Activated naive CD8-positive, alpha-beta T cell treated with anti-CD3 and anti-CD28 coated beads, Interleukin-2, amount 10 ng/mL, durations not matched to agents 7 days and 5 days (primary cell): ENCODE results near the gene TBC1D3K. TPM values are rescaled to one million over a fixed set of nuclear protein-coding genes. Genes with fewer than 3 reads are reported as not detected.
"Not testable (repeated sequence)": the region's sequence is repeated elsewhere in the genome, so short reads cannot be mapped to it uniquely, and the experiment has no call there.

Experiments used
- ATAC-seq: fragments of 150-1000 bp; cut with Tn5 transposase; one replicate; pipeline ENCODE4 v1.10.0; 2021; ENCODE audit warnings: low read depth, moderate library complexity
- POLR2A ChIA-PET: fragments of 350-600 bp; sonication (Branson Sonifier 250); formaldehyde crosslinking; loops from one replicate; lab custom pipeline; 2021; ENCODE audit warnings: antibody characterized with exemption; lab: Charles Lee
- DNase-seq: peaks from one replicate; pipeline ENCODE4 v3.0.0; 2021
- H3K27ac Mint-ChIP-seq: one replicate; pipeline ENCODE4 v1.8.0; 2022; ENCODE audit warnings: mild to moderate bottlenecking, mixed read lengths
- H3K27me3 Mint-ChIP-seq: one replicate; pipeline ENCODE4 v1.8.0; 2022; ENCODE audit warnings: mild to moderate bottlenecking, moderate library complexity, mixed read lengths
- H3K36me3 Mint-ChIP-seq: one replicate; pipeline ENCODE4 v1.8.0; 2021; ENCODE audit warnings: mild to moderate bottlenecking, mixed read lengths
- H3K4me1 Mint-ChIP-seq: one replicate; pipeline ENCODE4 v1.8.0; 2021; ENCODE audit warnings: mixed read lengths
- H3K4me3 Mint-ChIP-seq: one replicate; pipeline ENCODE4 v1.8.0; 2022; ENCODE audit warnings: mild to moderate bottlenecking, moderate library complexity, mixed read lengths
- H3K9me3 Mint-ChIP-seq: one replicate; pipeline ENCODE4 v1.8.0; 2021; ENCODE audit warnings: mixed read lengths
- total RNA-seq, 2 experiments: library from RNA; stranded (reverse); gene quantifications; one replicate each; pipeline ENCODE4 v1.2.3, GENCODE V29; 2021

TBC1D3K gene
- total RNA-seq, result not detected

GRCh38 chr17:37924115-37924514 lies at the start of gene TBC1D3K:
Gene TBC1D3K, plus strand, starts transcription at chr17:37924415. Its CDS starts 1,585 bp downstream, at chr17:37926000.
- H3K9me3 Mint-ChIP-seq, H3K27ac Mint-ChIP-seq, H3K27me3 Mint-ChIP-seq, ATAC-seq, H3K36me3 Mint-ChIP-seq, DNase-seq, POLR2A ChIA-PET, H3K4me3 Mint-ChIP-seq, H3K4me1 Mint-ChIP-seq: not testable (repeated sequence)

GRCh38 chr17:37884516-37884915 lies 39.7 kb upstream of the TBC1D3K start:
- POLR2A ChIA-PET, result no interaction called here
- H3K27ac Mint-ChIP-seq, result no peak overlapping the region
- peaks cover 25% of the 10 kb centered on the region for H3K27me3 Mint-ChIP-seq
- H3K36me3 Mint-ChIP-seq, result no peaks in the 10 kb centered on the region
- H3K4me3 Mint-ChIP-seq, result peak overlapping the region; percentile 30
- DNase-seq (no peak), ATAC-seq (no peak)
- peaks cover 6% of the 10 kb centered on the region for H3K4me1 Mint-ChIP-seq
- H3K9me3 Mint-ChIP-seq, result peaks cover 2% of the 10 kb centered on the region

- Mint-ChIP-seq H3K9me3 (peaks cover 2% of the 10 kb centered on the region), H3K27ac (no peak overlapping the region), H3K27me3 (peaks cover 27% of the 10 kb centered on the region), H3K4me3 (no peak overlapping the region), H3K4me1 (peaks cover 6% of the 10 kb centered on the region), H3K36me3 (no peaks in the 10 kb centered on the region)
- DNase-seq (no peak), ATAC-seq (no peak)
- POLR2A ChIA-PET, result no interaction called here
Observed at GRCh38 chr17:37885136-37885535, 39.1 kb upstream of the TBC1D3K start.

DNA sequence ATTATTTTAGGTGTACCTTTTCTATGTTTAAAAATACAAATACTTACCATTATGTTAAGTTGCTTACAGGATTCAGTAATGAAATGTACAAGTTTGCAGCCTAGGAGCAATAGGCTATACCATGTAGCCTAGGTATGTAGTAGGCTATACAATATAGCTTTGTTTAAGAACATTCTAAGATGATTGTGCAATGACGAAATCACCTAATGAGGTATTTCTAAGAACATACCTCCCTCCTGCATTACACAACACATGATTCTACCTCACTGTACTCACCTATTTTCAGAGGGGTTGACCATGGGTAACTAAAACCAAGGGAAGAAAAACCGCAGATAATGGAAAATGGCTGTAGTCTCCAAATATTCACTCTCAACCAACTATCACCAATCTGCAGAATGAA lies 35.3 kb upstream of the TBC1D3K start:
- H3K36me3 Mint-ChIP-seq, result no peaks in the 10 kb centered on the region
- ATAC-seq, result no peak
- H3K27me3 Mint-ChIP-seq, result peaks cover 11% of the 10 kb centered on the region
- POLR2A ChIA-PET, result no interaction called here
- H3K27ac Mint-ChIP-seq, result no peak overlapping the region
- H3K4me3 Mint-ChIP-seq, result no peak overlapping the region
- peaks cover 2% of the 10 kb centered on the region for H3K9me3 Mint-ChIP-seq
- peaks cover 6% of the 10 kb centered on the region for H3K4me1 Mint-ChIP-seq
- no peak for DNase-seq

DNA sequence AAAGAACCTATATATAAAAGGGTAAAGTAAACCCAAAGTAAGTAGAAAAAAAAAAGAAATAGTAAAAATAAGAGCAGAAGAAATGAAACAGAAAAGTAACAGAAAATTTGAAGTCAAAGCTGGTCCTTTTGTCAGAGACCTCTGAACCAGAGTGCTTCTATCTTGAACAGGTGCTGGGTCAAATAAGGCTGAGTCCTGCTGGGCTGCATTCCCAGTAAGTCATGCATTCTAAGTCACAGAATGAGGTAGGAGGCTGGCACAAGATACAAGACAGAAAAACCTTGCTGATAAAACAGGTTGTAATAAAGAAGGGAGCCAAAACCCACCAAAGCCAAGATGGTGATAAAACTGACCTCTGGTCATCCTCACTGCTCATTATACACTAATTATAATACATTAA lies 27.3 kb upstream of the TBC1D3K start:
- H3K36me3 Mint-ChIP-seq, DNase-seq, H3K27me3 Mint-ChIP-seq, H3K4me3 Mint-ChIP-seq, H3K4me1 Mint-ChIP-seq, H3K27ac Mint-ChIP-seq, H3K9me3 Mint-ChIP-seq, POLR2A ChIA-PET, ATAC-seq: not testable (repeated sequence)

Other genes starting within 250 kb of the TBC1D3K start
- under 1 TPM in 1 of 2 experiments, not detected in 1; 0.30 TPM for gene HNF1B, start 179.4 kb upstream of the TBC1D3K start, total RNA-seq
- gene TBC1D3L, start 64.6 kb downstream of the TBC1D3K start, total RNA-seq, result 10 to 100 TPM; 14.0 to 16.8 TPM
- 1 to 10 TPM; 1.4 to 3.0 TPM for gene TBC1D3D, start 79.6 kb downstream of the TBC1D3K start, total RNA-seq
- 1 to 10 TPM; 5.0 to 5.2 TPM for gene TBC1D3C, start 144.2 kb downstream of the TBC1D3K start, total RNA-seq
- not detected for gene TBC1D3E, start 203.5 kb downstream of the TBC1D3K start, total RNA-seq